GM12878 (cell line): ENCODE results near the gene DPM1. TPM values are rescaled to one million over a fixed set of nuclear protein-coding genes. Genes with fewer than 3 reads are reported as not detected.

Experiments used
- ATAC-seq: fragments of 200-7000 bp; cut with Tn5 transposase; 3 replicates; pipeline ENCODE4 v1.9.1; 2020; ENCODE audit warnings: mild to moderate bottlenecking, moderate library complexity
- BruUV-seq: library from RNA; stranded (reverse); fragments of 400-500 nt; replicated peaks from 2 replicates; lab custom pipeline; 2021; lab: Mats Ljungman, UMichigan
- CTCF ChIA-PET: fragments of 300-600 bp; sonication (Branson Sonifier 250); formaldehyde crosslinking; extraction: SDS; loops from one replicate; lab custom pipeline; 2021; ENCODE audit warnings: inconsistent platforms; lab: Yijun Ruan, JAX
- POLR2A ChIA-PET: fragments of 350-600 bp; formaldehyde crosslinking; extraction: SDS; loops from one replicate; lab custom pipeline; 2021; ENCODE audit warnings: inconsistent platforms; lab: Charles Lee
- RAD21 ChIA-PET: fragments of 300-600 bp; sonication (Branson Sonifier 250); formaldehyde crosslinking; loops from one replicate; lab custom pipeline; 2023; ENCODE audit warnings: antibody characterized with exemption; ENCODE audit not compliant: unreplicated experiment; lab: Charles Lee
- SMC1A ChIA-PET: fragments of 300-600 bp; sonication (Branson Sonifier 250); formaldehyde crosslinking; loops from one replicate; lab custom pipeline; 2023; ENCODE audit not compliant: unreplicated experiment, uncharacterized antibody; lab: Charles Lee
- DNase-seq: peaks from one replicate; pipeline ENCODE4 v3.0.0-alpha.2; 2011; ENCODE audit warnings: low read depth, low spot score
- FAIRE-seq: peaks from 3 replicates; lab custom pipeline; 2011; peaks lifted over from hg19 to GRCh38; lab: Jason Lieb, UNC
- H2AFZ ChIP-seq: 2 replicates; pipeline ENCODE4 v1.6.0; 2011; ENCODE audit warnings: low read depth, low read length, control low read depth; ENCODE audit not compliant: control insufficient read depth
- H3K27ac ChIP-seq: 2 replicates; pipeline ENCODE4 v1.5.1; 2011; ENCODE audit warnings: control low read depth; ENCODE audit not compliant: control insufficient read depth, insufficient read depth
- H3K27me3 ChIP-seq, 2 experiments: replicated peaks in 1 of 2; 2 replicates each; pipeline versions ENCODE4 v1.6.0 to v1.6.1; 2011; ENCODE audit warnings: low read length in 1 of 2; ENCODE audit not compliant: control insufficient read depth in 2 of 2, insufficient read depth in 2 of 2
- H3K36me3 ChIP-seq, 2 experiments: 2 replicates each; pipeline ENCODE4 v1.5.1; 2011; ENCODE audit warnings: low read length in 1 of 2; ENCODE audit not compliant: control insufficient read depth in 2 of 2, insufficient read depth in 2 of 2
- H3K4me1 ChIP-seq: 2 replicates; pipeline ENCODE4 v1.6.1; 2011; ENCODE audit warnings: mild to moderate bottlenecking, low read length, moderate library complexity, mixed read lengths; ENCODE audit not compliant: control insufficient read depth, insufficient read depth
- H3K4me2 ChIP-seq: 2 replicates; pipeline ENCODE4 v1.6.0; 2011; ENCODE audit warnings: control low read depth; ENCODE audit not compliant: control insufficient read depth, insufficient read depth
- H3K4me3 ChIP-seq: fragments of 200-600 bp; sonication (generic); 2 replicates; pipeline ENCODE4 v1.5.1; 2016
- H3K79me2 ChIP-seq: 2 replicates; pipeline ENCODE4 v1.6.0; 2011; ENCODE audit warnings: low read length; ENCODE audit not compliant: control insufficient read depth, insufficient read depth
- H3K9ac ChIP-seq: 2 replicates; pipeline ENCODE4 v1.8.0; 2011; ENCODE audit warnings: low read length, control low read depth, mixed read lengths; ENCODE audit not compliant: control insufficient read depth, insufficient read depth
- H3K9me3 ChIP-seq: replicated peaks from 3 replicates; pipeline ENCODE4 v1.5.1; 2011; ENCODE audit warnings: mild to moderate bottlenecking, low read length; ENCODE audit not compliant: control insufficient read depth, insufficient read depth
- H4K20me1 ChIP-seq: 2 replicates; pipeline ENCODE4 v1.6.0; 2011; ENCODE audit not compliant: control insufficient read depth, insufficient read depth
- ATF3 ChIP-seq: IDR thresholded peaks from 2 replicates; pipeline ENCODE4 v1.6.1; 2011; ENCODE audit warnings: low read depth, mild to moderate bottlenecking, low read length, moderate library complexity, borderline replicate concordance; ENCODE audit errors: extremely low read depth
- CTCF ChIP-seq, 3 experiments: IDR thresholded peaks in 2 of 3; conservative IDR thresholded peaks in 1 of 3; 2 replicates each; pipeline ENCODE4 v1.5.1; 2011; ENCODE audit warnings: low read depth in 3 of 3, low read length in 3 of 3, mild to moderate bottlenecking in 3 of 3, control low read depth in 2 of 3, moderate library complexity in 2 of 3, inconsistent platforms in 1 of 3, mixed read lengths in 1 of 3; ENCODE audit not compliant: control insufficient read depth in 2 of 3, insufficient read depth in 1 of 3; ENCODE audit errors: extremely low read depth in 1 of 3
- E2F4 ChIP-seq: IDR thresholded peaks from 2 replicates; pipeline ENCODE4 v1.6.1; 2012; ENCODE audit warnings: low read depth, low read length, improper control_type of control experiment
- IKZF1 ChIP-seq: fragments of 450-650 bp; conservative IDR thresholded peaks from 2 replicates; pipeline ENCODE4 v1.6.1; 2017; ENCODE audit warnings: antibody characterized with exemption, mild to moderate bottlenecking
- POLR2A ChIP-seq: IDR thresholded peaks from 2 replicates; pipeline ENCODE4 v1.6.1; 2011; ENCODE audit warnings: low read depth, mild to moderate bottlenecking, low read length
- RELB ChIP-seq: fragments of 450-650 bp; IDR thresholded peaks from 2 replicates; pipeline ENCODE4 v1.6.1; 2017; ENCODE audit warnings: low read depth, mild to moderate bottlenecking, moderate library complexity
- TCF7 ChIP-seq: IDR thresholded peaks from 2 replicates; pipeline ENCODE4 v1.6.1; 2014; ENCODE audit warnings: antibody characterized with exemption, borderline replicate concordance
- YY1 ChIP-seq: IDR thresholded peaks from 2 replicates; pipeline ENCODE4 v1.6.1; 2011; ENCODE audit warnings: low read depth, mild to moderate bottlenecking, low read length
- ZBTB33 ChIP-seq: fragments of 450-650 bp; IDR thresholded peaks from 2 replicates; pipeline ENCODE4 v1.6.1; 2017; ENCODE audit warnings: mild to moderate bottlenecking
- ZSCAN29 ChIP-seq: fragments of 450-650 bp; IDR thresholded peaks from 2 replicates; pipeline ENCODE4 v1.6.1; 2017; ENCODE audit warnings: mild to moderate bottlenecking, moderate library complexity
- WGBS: methylation state at CpG from one replicate; pipeline ENCODE4 v1.1.6; 2016; ENCODE audit warnings: low lambda C conversion rate; ENCODE audit not compliant: insufficient replicate concordance, insufficient coverage; ENCODE audit errors: missing lambda C conversion rate; 5-methylcytosine and 5-hydroxymethylcytosine counted together
- in situ Hi-C: fragments of 300-500 bp; cut with MboI; formaldehyde crosslinking; loops from 9 replicates; pipeline ENCODE4 v1.14.3; 2018; ENCODE audit warnings: mixed read lengths
- intact Hi-C: fragments of 100-400 bp; cut with micrococcal nuclease; formaldehyde crosslinking; loops from one replicate; pipeline ENCODE4 v1.14.2; 2022; ENCODE audit not compliant: unreplicated experiment
- polyA plus RNA-seq, 11 experiments: library from polyadenylated mRNA; depleted of rRNA in 4 of 11; unstranded in 6 of 11; stranded (reverse) in 5 of 11; fragments of >200 nt; fragmentation: Nextera tagmentation in 4 of 11; fragmentation: Illumina TruSeq in 1 of 11; extraction: Ambion mirVana in 4 of 11; extraction: Trizol in 1 of 11; gene quantifications; 1 replicate in 1 of 11; 2 replicates in 10 of 11; pipeline versions ENCODE4 v1.2.1 to v1.2.3, GENCODE V29; 2011 to 2016; ENCODE audit warnings: inconsistent platforms in 2 of 11, missing spikeins in 2 of 11, low read depth in 1 of 11
- total RNA-seq, 4 experiments: library from RNA; depleted of rRNA in 3 of 4; stranded (reverse); fragments of >200 nt in 3 of 4; fragmentation: Illumina TruSeq in 1 of 4; extraction: Trizol in 1 of 4; gene quantifications; 2 replicates each; pipeline versions ENCODE4 v1.2.1 to v1.2.3, GENCODE V29; 2013 to 2021
- TF ChIP-seq, protein P1 (sequence below): fragments of 450-650 bp; formaldehyde crosslinking; IDR thresholded peaks from 2 replicates; pipeline ENCODE4 v1.4.0; 2022; ENCODE audit warnings: mild to moderate bottlenecking, moderate library complexity

Gene DPM1
- total and polyA plus RNA-seq, 10 of the 15 experiments (the other 5 are each of a cell fraction or from before 2014, with no cell fraction given) = 53.3 to 167 (median 108) TPM

GRCh38 chr20:50930976-50931305, 27.4 kb downstream of the DPM1 start:
- Histone ChIP-seq H3K4me2 (no peak overlapping the region), H3K9ac (peak overlapping the region; percentile 89), H3K4me1 (peaks cover 5% of the 10 kb centered on the region; the same call in 1 of the 2 replicates), H3K4me3 (no peak overlapping the region), H3K79me2 (peaks cover 47% of the 10 kb centered on the region), H3K27me3 (no peaks in the 10 kb centered on the region), H3K27ac (peak overlapping the region; percentile 97), H2AFZ (no peak overlapping the region), H3K36me3 (peaks cover 0 to 21% of the 10 kb centered on the region in 2 experiments; a peak in 1 of 4 replicates), H3K9me3 (no peaks in the 10 kb centered on the region), H4K20me1 (no peaks in the 10 kb centered on the region)
- WGBS = 0% methylated on average over 9 of the region's 45 CpGs
- ChIA-PET SMC1A (interaction anchor here (1.0 to 8.2 kb wide), 10 partner anchors 9 to 138 kb away, joined by 3 to 90 read pairs (median 6); partner anchors contain the start of genes BCAS4, DPM1 and MOCS3), RAD21 (interaction anchor here (0.6 to 7.6 kb wide), 16 partner anchors 11 to 781 kb away, joined by 3 to 125 read pairs (median 4); partner anchors contain the start of genes BCAS4, DPM1 and MOCS3), POLR2A (interaction anchor here (0.9 to 6.0 kb wide), 11 partner anchors 10 to 136 kb away, joined by 3 to 67 read pairs (median 5); partner anchors contain the start of genes BCAS4, DPM1 and MOCS3), CTCF (interaction anchor here (0.6 to 13.0 kb wide), 13 partner anchors 10 to 303 kb away, joined by 3 to 336 read pairs (median 6); partner anchors contain the start of genes BCAS4, DPM1 and MOCS3)
- intact Hi-C loops = loop anchor here (1.0 kb wide), 2 partner anchors 27 to 113 kb away; partner anchors contain the start of genes DPM1 and MOCS3
- in situ Hi-C loops = no loop called here
- no TSS peak for BruUV-seq
- ATAC-seq = peak; percentile 36
- no peak for FAIRE-seq
- TF ChIP-seq ATF3 = no peak
- TF ChIP-seq ZBTB33 = no peak
- TF ChIP-seq POLR2A = peak; percentile 58; the same call in 1 of the 2 replicates
- TF ChIP-seq CTCF (IDR thresholded peaks at IDR 0.05 in 2 of 3, conservative IDR thresholded peaks at IDR 0.05 in 1 of 3; ENCODE audit: control insufficient read depth in 2 of 3, extremely low read depth in 1 of 3, insufficient read depth in 1 of 3, low read depth in 3 of 3, low read length in 3 of 3) = peak in 2 of 3 experiments; percentile 9 to 19; a peak in 1 of 6 replicates
- TF ChIP-seq RELB = no peak
- TF ChIP-seq TCF7 = no peak
- 0 out of 2 replicates have a peak, but pooled peaks have one; percentile 44 for TF ChIP-seq YY1
- no peak for TF ChIP-seq IKZF1
- TF ChIP-seq, protein P1, sequence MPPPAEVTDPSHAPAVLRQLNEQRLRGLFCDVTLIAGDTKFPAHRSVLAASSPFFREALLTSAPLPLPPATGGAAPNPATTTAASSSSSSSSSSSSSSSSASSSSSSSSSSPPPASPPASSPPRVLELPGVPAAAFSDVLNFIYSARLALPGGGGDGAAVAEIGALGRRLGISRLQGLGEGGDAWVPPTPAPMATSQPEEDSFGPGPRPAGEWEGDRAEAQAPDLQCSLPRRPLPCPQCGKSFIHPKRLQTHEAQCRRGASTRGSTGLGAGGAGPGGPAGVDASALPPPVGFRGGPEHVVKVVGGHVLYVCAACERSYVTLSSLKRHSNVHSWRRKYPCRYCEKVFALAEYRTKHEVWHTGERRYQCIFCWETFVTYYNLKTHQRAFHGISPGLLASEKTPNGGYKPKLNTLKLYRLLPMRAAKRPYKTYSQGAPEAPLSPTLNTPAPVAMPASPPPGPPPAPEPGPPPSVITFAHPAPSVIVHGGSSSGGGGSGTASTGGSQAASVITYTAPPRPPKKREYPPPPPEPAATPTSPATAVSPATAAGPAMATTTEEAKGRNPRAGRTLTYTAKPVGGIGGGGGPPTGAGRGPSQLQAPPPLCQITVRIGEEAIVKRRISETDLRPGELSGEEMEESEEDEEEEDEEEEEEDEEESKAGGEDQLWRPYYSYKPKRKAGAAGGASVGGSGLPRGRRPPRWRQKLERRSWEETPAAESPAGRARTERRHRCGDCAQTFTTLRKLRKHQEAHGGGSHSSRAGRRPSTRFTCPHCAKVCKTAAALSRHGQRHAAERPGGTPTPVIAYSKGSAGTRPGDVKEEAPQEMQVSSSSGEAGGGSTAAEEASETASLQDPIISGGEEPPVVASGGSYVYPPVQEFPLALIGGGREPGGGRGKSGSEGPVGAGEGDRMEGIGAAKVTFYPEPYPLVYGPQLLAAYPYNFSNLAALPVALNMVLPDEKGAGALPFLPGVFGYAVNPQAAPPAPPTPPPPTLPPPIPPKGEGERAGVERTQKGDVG (CRISPR knock-in tag) = no peak
- TF ChIP-seq ZSCAN29 = 0 out of 2 replicates have a peak, but pooled peaks have one; percentile 48
- TF ChIP-seq E2F4 = no peak
- no peak for DNase-seq
